Omental fat pad (tissue), 4 donors: ENCODE data around the gene SLC38A6. TPM values are rescaled to one million over a fixed set of nuclear protein-coding genes. Genes with fewer than 3 reads are reported as not detected.

ENCODE experiments used
- ATAC-seq: fragments of 150-250 bp; one replicate; pipeline ENCODE4 v1.9.1; 2016; ENCODE audit warnings: mild to moderate bottlenecking, moderate library complexity; ENCODE audit not compliant: low FRiP score
- DNase-seq: peaks from one replicate; pipeline ENCODE4 v3.0.0-alpha.2; 2019; ENCODE audit warnings: low spot score
- CTCF ChIP-seq, 3 donors: fragments of 450-650 bp; IDR thresholded peaks; one replicate each; pipeline ENCODE4 v1.5.1; 2016 to 2017; ENCODE audit warnings: antibody characterized with exemption in 3 of 3, mild to moderate bottlenecking in 3 of 3, moderate library complexity in 2 of 3
- small RNA-seq: library from RNA; depleted of rRNA; stranded (forward); fragments of <200 nt; gene quantifications from one replicate; pipeline ENCODE3, GENCODE V24; 2016
- total RNA-seq, 4 donors: library from RNA; depleted of rRNA; stranded (reverse); fragments of >200 nt; gene quantifications; one replicate each; pipeline ENCODE4 v1.1.0, GENCODE V29; 2016

The SLC38A6 gene
- total RNA-seq, 4 donors from 2014 or later, result 20.9 to 33.3 (median 24.5) TPM

- DNase-seq, result no peak
- no peak for ATAC-seq
- TF ChIP-seq CTCF (IDR thresholded peaks at IDR 0.05), result no peak
These were observed 117.7 kb downstream of the SLC38A6 start for GRCh38 chr14:61098721-61099120.

- TF ChIP-seq CTCF (IDR thresholded peaks at IDR 0.05), result no peak
- ATAC-seq, result no peak
These were observed 118.3 kb downstream of the SLC38A6 start for GRCh38 chr14:61099216-61099835.

GRCh38 chr14:61101803-61102548, 120.9 kb downstream of the SLC38A6 start:
- no peak for DNase-seq
- peak; percentile 38 for ATAC-seq
- no peak for TF ChIP-seq CTCF (IDR thresholded peaks at IDR 0.05)

More at GRCh38 chr14:61099216-61099835, 118.3 kb downstream of the SLC38A6 start:
- DNase-seq, result no peak

Small RNA genes lying within 50 kb of the gene (small RNA-seq; reads per million reads assigned to genes)
- not detected for gene RNU6-398P

Other genes with a start within 250 kb of the SLC38A6 start
- gene MNAT1, start 246.5 kb upstream of the SLC38A6 start, total RNA-seq, result 10 to 100 TPM; 20.4 to 35.4 (median 31.3) TPM
- 10 to 100 TPM in 2 of 4 donors, 1 to 10 TPM in 2; 5.6 to 21.1 (median 13.3) TPM for gene TRMT5, start 166 bp upstream of the SLC38A6 start, total RNA-seq